ENCODE measurements around the gene LGI2. TPM values are rescaled to one million over a fixed set of nuclear protein-coding genes. Genes with fewer than 3 reads are reported as not detected.
A peak's percentile ranks its signal among the peaks of the same experiment; 100 is the strongest.

Gene LGI2
- total and polyA plus RNA-seq, 2 of the 8 experiments (the other 6 are each of a cell fraction or from before 2014, with no cell fraction given) = 2.3 to 4.0 TPM

GRCh38 chr4:24963277-24963676 is 67.5 kb downstream of the LGI2 start:
- H3K4me3 ChIP-seq (ENCODE audit: extremely low read depth in 1 of 4, insufficient read depth in 2 of 4, low read depth in 3 of 4, low read length in 4 of 4) = no peak overlapping the region
- H2BK20ac ChIP-seq (ENCODE audit: low read length) = no peak overlapping the region
- no peaks in the 10 kb centered on the region for H3K27me3 ChIP-seq (replicated peaks in 1 of 4; ENCODE audit: control insufficient read depth in 3 of 4, extremely low read depth in 1 of 4, insufficient read depth in 3 of 4, low read length in 3 of 4)
- H3K9ac ChIP-seq (replicated peaks in 1 of 4; ENCODE audit: extremely low read depth in 1 of 4, low read depth in 3 of 4, low read length in 3 of 4) = no peak overlapping the region
- DNase-seq (ENCODE audit: low read depth in 1 of 2, low spot score in 2 of 2) = no peak
- no peaks in the 10 kb centered on the region for H3K79me1 ChIP-seq (ENCODE audit: low read depth, low read length)
- H3K79me2 ChIP-seq (ENCODE audit: control insufficient read depth in 1 of 2, insufficient read depth in 2 of 2, low read length in 2 of 2) = no peaks in the 10 kb centered on the region
- H3K14ac ChIP-seq (ENCODE audit: insufficient read length) = no peak overlapping the region
- FAIRE-seq = no peak
- no peaks in the 10 kb centered on the region for H4K20me1 ChIP-seq (replicated peaks in 1 of 2; ENCODE audit: control insufficient read depth in 1 of 2, insufficient read depth in 2 of 2, low read length in 2 of 2)
- H3K56ac ChIP-seq (replicated peaks; ENCODE audit: insufficient read length, low read depth, low read length) = no peak overlapping the region
- H3K4ac ChIP-seq (replicated peaks; ENCODE audit: insufficient read length, low read depth, low read length) = no peak overlapping the region
- H2BK5ac ChIP-seq (ENCODE audit: low read depth, low read length) = no peak overlapping the region
- H3K27ac ChIP-seq (ENCODE audit: low read depth, low read length) = no peak overlapping the region
- H4K8ac ChIP-seq (ENCODE audit: extremely low read depth, insufficient read depth, low read length) = no peak overlapping the region
- H3K23me2 ChIP-seq (ENCODE audit: low read depth, low read length) = no peaks in the 10 kb centered on the region
- H4K91ac ChIP-seq (replicated peaks; ENCODE audit: insufficient read length, low read length) = no peak overlapping the region
- ChIA-PET CTCF (ENCODE audit: partially characterized antibody) (no interaction called here), POLR2A (ENCODE audit: partially characterized antibody) (no interaction called here)
- H2BK15ac ChIP-seq (ENCODE audit: low read length) = no peak overlapping the region
- H3K9me3 ChIP-seq (ENCODE audit: insufficient read depth in 2 of 2, low read depth in 1 of 2, low read length in 1 of 2) = peaks cover 17 to 20% of the 10 kb centered on the region in 2 experiments
- no peak overlapping the region for H2AFZ ChIP-seq (ENCODE audit: low read length)
- no peak overlapping the region for H3K4me2 ChIP-seq (ENCODE audit: insufficient read depth in 1 of 2, low read depth in 2 of 2, low read length in 2 of 2)
- H3K18ac ChIP-seq (ENCODE audit: extremely low read depth, low read length) = no peak overlapping the region
- H2BK120ac ChIP-seq (replicated peaks; ENCODE audit: low read depth, low read length) = no peak overlapping the region
- H3K23ac ChIP-seq (ENCODE audit: insufficient read length) = no peak overlapping the region
- TF ChIP-seq CTCF (IDR thresholded peaks at IDR 0.05; ENCODE audit: control extremely low read depth in 1 of 3, insufficient read depth in 1 of 3, low read depth in 1 of 3, low read length in 3 of 3) (peak in 1 of 3 experiments; percentile 18; a peak in 1 of 4 replicates), TAF7 (optimal IDR thresholded peaks at IDR 0.05; ENCODE audit: borderline replicate concordance, low read depth, low read length) (no peak)
- H3K4me1 ChIP-seq (replicated peaks in 1 of 4; ENCODE audit: control insufficient read depth in 3 of 4, insufficient read depth in 4 of 4, low read length in 3 of 4) = no peaks in the 10 kb centered on the region
- 0 out of 8 replicates have a peak, but pooled peaks cover 0 to 2% (median 0%) of the 10 kb centered on the region in 4 experiments for H3K36me3 ChIP-seq (ENCODE audit: control insufficient read depth in 2 of 4, insufficient read depth in 4 of 4, low read length in 3 of 4)
- WGBS, 2 experiments (ENCODE audit: extremely low coverage in 1 of 2, insufficient coverage in 1 of 2, insufficient read length in 1 of 2, insufficient replicate concordance in 2 of 2, low coverage in 1 of 2, low lambda C conversion rate in 2 of 2, missing lambda C conversion rate in 1 of 2) = 80% methylated on average over 2 of the region's 2 CpGs; no CpG with 5 or more reads in 1 of the 2 experiments
- no peak overlapping the region for H4K5ac ChIP-seq (ENCODE audit: insufficient read length, low read depth, low read length)
- H2AK5ac ChIP-seq (ENCODE audit: low read depth, low read length) = no peak overlapping the region
- H2BK12ac ChIP-seq (ENCODE audit: low read depth, low read length) = no peak overlapping the region

All from H1 (cell line).